ENCODE results near the gene TBC1D16.
A peak's percentile ranks its signal among the peaks of the same experiment; 100 is the strongest.

Gene TBC1D16

GRCh38 chr17:79932451-79933306 lies 103.0 kb downstream of the TBC1D16 start:
- Mint-ChIP-seq H3K36me3 (no peaks in the 10 kb centered on the region), H3K4me1 (peaks cover 59% of the 10 kb centered on the region), H3K27ac (peak overlapping the region; percentile 21), H3K9me3 (no peaks in the 10 kb centered on the region), H3K4me3 (no peak overlapping the region), H3K27me3 (peaks cover 1% of the 10 kb centered on the region)
- no peak for DNase-seq (ENCODE audit: low spot score in 2 of 2)
- ATAC-seq (ENCODE audit: low read depth), result no peak

- H3K27me3 Mint-ChIP-seq, result peaks cover 1% of the 10 kb centered on the region
- no peak for DNase-seq (ENCODE audit: low spot score in 2 of 2)
- H3K27ac Mint-ChIP-seq, result peak overlapping the region; percentile 84
- no peaks in the 10 kb centered on the region for H3K9me3 Mint-ChIP-seq
- H3K4me1 Mint-ChIP-seq, result peaks cover 50% of the 10 kb centered on the region
- no peak for ATAC-seq (ENCODE audit: low read depth)
- peak overlapping the region; percentile 51 for H3K4me3 Mint-ChIP-seq
- no peaks in the 10 kb centered on the region for H3K36me3 Mint-ChIP-seq
Observed at GRCh38 chr17:79931817-79932309, 103.8 kb downstream of the TBC1D16 start.

- DNase-seq (ENCODE audit: low spot score in 2 of 2), result no peak
- Mint-ChIP-seq H3K9me3 (no peaks in the 10 kb centered on the region), H3K36me3 (no peaks in the 10 kb centered on the region), H3K27ac (peak overlapping the region; percentile 84), H3K4me3 (peak overlapping the region; percentile 77), H3K27me3 (peaks cover 1% of the 10 kb centered on the region), H3K4me1 (peaks cover 44% of the 10 kb centered on the region)
- ATAC-seq (ENCODE audit: low read depth), result peak; percentile 65
Observed at GRCh38 chr17:79930877-79931816, 104.5 kb downstream of the TBC1D16 start.

GRCh38 chr17:79930062-79930876 lies 105.4 kb downstream of the TBC1D16 start:
- H3K27ac Mint-ChIP-seq, result no peak overlapping the region
- H3K9me3 Mint-ChIP-seq, result no peaks in the 10 kb centered on the region
- ATAC-seq (ENCODE audit: low read depth), result no peak
- peaks cover 1% of the 10 kb centered on the region for H3K27me3 Mint-ChIP-seq
- no peak for DNase-seq (ENCODE audit: low spot score in 2 of 2)
- peaks cover 35% of the 10 kb centered on the region for H3K4me1 Mint-ChIP-seq
- H3K36me3 Mint-ChIP-seq, result no peaks in the 10 kb centered on the region
- peak overlapping the region; percentile 77 for H3K4me3 Mint-ChIP-seq

GRCh38 chr17:79929257-79930061 lies 106.2 kb downstream of the TBC1D16 start:
- Mint-ChIP-seq H3K4me1 (peaks cover 33% of the 10 kb centered on the region), H3K9me3 (no peaks in the 10 kb centered on the region), H3K36me3 (no peaks in the 10 kb centered on the region), H3K4me3 (peak overlapping the region; percentile 29), H3K27me3 (peaks cover 1% of the 10 kb centered on the region), H3K27ac (no peak overlapping the region)
- DNase-seq (ENCODE audit: low spot score in 2 of 2) (no peak), ATAC-seq (ENCODE audit: low read depth) (no peak)

GRCh38 chr17:79928502-79929256 lies 107.0 kb downstream of the TBC1D16 start:
- H3K36me3 Mint-ChIP-seq, result no peaks in the 10 kb centered on the region
- peaks cover 28% of the 10 kb centered on the region for H3K4me1 Mint-ChIP-seq

GRCh38 chr17:79927688-79928501 lies 107.8 kb downstream of the TBC1D16 start:
- Mint-ChIP-seq H3K27ac (no peak overlapping the region), H3K4me1 (peaks cover 25% of the 10 kb centered on the region), H3K36me3 (no peaks in the 10 kb centered on the region), H3K4me3 (peak overlapping the region; percentile 11), H3K9me3 (no peaks in the 10 kb centered on the region), H3K27me3 (peaks cover 1% of the 10 kb centered on the region)
- DNase-seq (ENCODE audit: low spot score in 2 of 2), result no peak
- ATAC-seq (ENCODE audit: low read depth), result no peak

More at GRCh38 chr17:79928502-79929256, 107.0 kb downstream of the TBC1D16 start:
- DNase-seq (ENCODE audit: low spot score in 2 of 2) (no peak), ATAC-seq (ENCODE audit: low read depth) (no peak)
- H3K9me3 Mint-ChIP-seq, result no peaks in the 10 kb centered on the region
- H3K4me3 Mint-ChIP-seq, result no peak overlapping the region
- no peak overlapping the region for H3K27ac Mint-ChIP-seq
- peaks cover 1% of the 10 kb centered on the region for H3K27me3 Mint-ChIP-seq

GRCh38 chr17:79927136-79927661 lies 108.5 kb downstream of the TBC1D16 start:
- no peaks in the 10 kb centered on the region for H3K27me3 Mint-ChIP-seq
- H3K4me1 Mint-ChIP-seq, result peaks cover 20% of the 10 kb centered on the region
- DNase-seq (ENCODE audit: low spot score in 2 of 2) (no peak), ATAC-seq (ENCODE audit: low read depth) (no peak)
- H3K4me3 Mint-ChIP-seq, result no peak overlapping the region
- H3K9me3 Mint-ChIP-seq, result no peaks in the 10 kb centered on the region
- no peaks in the 10 kb centered on the region for H3K36me3 Mint-ChIP-seq
- no peak overlapping the region for H3K27ac Mint-ChIP-seq

- H3K36me3 Mint-ChIP-seq, result no peaks in the 10 kb centered on the region
- no peak for DNase-seq (ENCODE audit: low spot score in 2 of 2)
- no peak overlapping the region for H3K4me3 Mint-ChIP-seq
- no peak overlapping the region for H3K27ac Mint-ChIP-seq
- H3K9me3 Mint-ChIP-seq, result no peaks in the 10 kb centered on the region
- H3K27me3 Mint-ChIP-seq, result peaks cover 3% of the 10 kb centered on the region
- no peak for ATAC-seq (ENCODE audit: low read depth)
- peaks cover 20% of the 10 kb centered on the region for H3K4me1 Mint-ChIP-seq
Observed at GRCh38 chr17:79926605-79927135, 109.0 kb downstream of the TBC1D16 start.

- no peak overlapping the region for H3K4me3 Mint-ChIP-seq
- ATAC-seq (ENCODE audit: low read depth) (no peak), DNase-seq (ENCODE audit: low spot score in 2 of 2) (no peak)
- peaks cover 18% of the 10 kb centered on the region for H3K4me1 Mint-ChIP-seq
- no peaks in the 10 kb centered on the region for H3K9me3 Mint-ChIP-seq
- no peaks in the 10 kb centered on the region for H3K36me3 Mint-ChIP-seq
- peaks cover 4% of the 10 kb centered on the region for H3K27me3 Mint-ChIP-seq
- H3K27ac Mint-ChIP-seq, result no peak overlapping the region
Observed at GRCh38 chr17:79926142-79926604, 109.5 kb downstream of the TBC1D16 start.

GRCh38 chr17:79925242-79925957 lies 110.3 kb downstream of the TBC1D16 start:
- Mint-ChIP-seq H3K4me1 (peaks cover 18% of the 10 kb centered on the region), H3K4me3 (no peak overlapping the region), H3K27me3 (peaks cover 4% of the 10 kb centered on the region), H3K27ac (no peak overlapping the region), H3K36me3 (no peaks in the 10 kb centered on the region), H3K9me3 (no peaks in the 10 kb centered on the region)
- ATAC-seq (ENCODE audit: low read depth) (no peak), DNase-seq (ENCODE audit: low spot score in 2 of 2) (no peak)
